CMK (cell line): ENCODE data around the gene AQP7.
"Not testable (repeated sequence)": the region's sequence is repeated elsewhere in the genome, so short reads cannot be mapped to it uniquely, and the experiment has no call there.

ENCODE experiments used
- DNase-seq: peaks from one replicate; pipeline ENCODE4 v3.0.0-alpha.2; 2010; ENCODE audit warnings: low read depth

AQP7 gene

DNA sequence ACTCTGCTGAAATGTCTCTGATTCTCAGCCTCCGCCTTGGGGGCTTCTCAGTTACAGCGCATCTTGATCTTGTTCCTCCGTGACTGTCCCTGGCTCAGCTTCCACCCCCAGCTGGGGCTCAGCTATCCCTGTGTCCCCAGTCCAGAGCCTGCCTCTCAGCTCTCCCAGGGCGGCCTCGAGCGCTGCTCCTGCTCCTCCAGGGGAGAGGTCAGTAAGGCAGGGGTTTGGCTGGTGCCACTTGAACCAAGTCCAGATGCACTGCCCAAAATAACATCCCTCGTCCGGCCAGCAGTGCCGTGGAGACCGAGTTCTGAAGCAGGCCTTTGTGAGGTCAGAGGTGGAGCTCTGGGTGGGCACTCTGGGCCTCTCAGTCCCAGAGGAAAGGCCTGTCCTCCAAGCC lies at the start of gene AQP7:
Gene AQP7, minus strand, starts transcription at position 198 of the 400 bp plus-strand sequence. CDS start 1,306 bp downstream, outside the sequence.
- not testable (repeated sequence) for DNase-seq

DNA sequence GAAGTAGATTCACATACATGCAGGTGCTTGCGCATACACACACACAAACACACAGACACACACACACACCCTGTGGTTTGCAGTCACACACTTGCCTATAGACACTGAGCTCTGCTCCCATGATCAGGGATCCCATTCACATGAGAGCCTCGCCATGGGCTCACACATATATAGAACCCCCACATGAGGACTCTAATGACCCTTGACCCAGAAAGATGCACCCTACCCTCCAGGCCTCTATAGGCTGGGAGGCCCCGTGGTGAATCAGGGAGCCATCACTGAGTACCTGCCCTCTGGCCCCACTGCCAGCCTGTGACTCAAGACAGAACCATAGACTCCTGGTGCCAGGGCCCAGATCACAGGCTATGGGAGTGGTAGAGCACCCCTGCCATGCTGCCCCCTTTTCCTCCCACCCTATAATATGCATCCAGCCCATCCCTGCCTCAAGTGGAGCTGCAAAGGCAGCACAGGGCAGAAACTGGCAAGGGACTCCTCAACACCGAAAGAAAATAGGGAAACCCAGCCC lies 48.3 kb upstream of the AQP7 start:
- no peak for DNase-seq

DNA sequence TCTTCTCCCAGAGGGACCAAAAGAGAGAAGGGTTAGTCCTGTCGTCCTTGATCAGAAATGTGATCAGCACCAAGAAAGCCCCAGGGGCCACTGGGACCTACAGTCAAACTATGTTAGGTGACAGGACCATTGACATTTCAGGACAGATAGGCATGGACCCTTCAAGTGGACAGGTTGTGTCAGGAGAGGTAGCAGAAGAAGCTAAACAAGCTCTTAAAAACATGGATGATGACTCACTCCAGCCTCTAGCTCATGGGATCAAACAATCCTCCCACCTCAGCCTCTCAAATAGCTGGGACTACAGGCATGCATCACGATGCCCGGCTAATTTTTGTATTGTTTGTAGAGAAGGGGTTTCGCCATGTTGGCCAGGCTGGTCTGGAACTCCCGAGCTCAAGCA lies 47.3 kb upstream of the AQP7 start:
- DNase-seq = no peak

DNA sequence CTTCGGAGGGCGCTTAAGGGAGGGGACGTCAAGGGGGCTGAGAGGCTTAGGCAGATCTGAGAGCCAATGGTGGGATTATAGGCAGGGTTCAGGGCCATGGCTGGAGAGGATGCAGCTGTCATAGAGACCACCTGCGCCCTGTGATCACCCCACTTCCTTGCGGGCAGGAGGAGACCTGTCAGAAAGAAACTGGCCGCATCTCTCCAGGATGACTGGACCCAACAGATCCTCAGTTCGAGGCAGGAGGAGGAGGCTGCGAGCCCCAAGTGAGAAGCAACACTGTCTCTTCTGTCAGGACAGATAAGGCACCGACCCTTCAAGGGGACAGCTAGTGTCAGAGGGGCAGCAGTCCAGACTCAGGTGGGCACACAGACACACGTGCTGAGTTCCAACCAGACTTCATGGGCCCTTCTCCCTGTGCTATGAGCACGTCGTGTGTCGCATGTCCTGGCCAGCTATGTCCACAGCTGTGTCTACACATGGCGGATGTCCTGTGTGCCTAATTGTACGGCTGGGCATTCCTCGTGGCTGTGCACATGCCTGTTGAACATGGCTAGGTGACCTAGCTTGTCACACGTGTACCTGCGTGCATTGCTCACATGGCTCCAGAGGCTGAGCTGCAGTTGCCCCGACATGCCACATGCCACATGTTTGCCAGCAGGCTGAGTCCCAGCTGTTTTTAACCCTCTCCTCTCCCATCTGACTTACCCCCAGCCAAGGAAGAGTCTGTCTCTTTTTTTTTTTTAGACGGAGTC lies 45.6 kb upstream of the AQP7 start:
- no peak for DNase-seq

DNA sequence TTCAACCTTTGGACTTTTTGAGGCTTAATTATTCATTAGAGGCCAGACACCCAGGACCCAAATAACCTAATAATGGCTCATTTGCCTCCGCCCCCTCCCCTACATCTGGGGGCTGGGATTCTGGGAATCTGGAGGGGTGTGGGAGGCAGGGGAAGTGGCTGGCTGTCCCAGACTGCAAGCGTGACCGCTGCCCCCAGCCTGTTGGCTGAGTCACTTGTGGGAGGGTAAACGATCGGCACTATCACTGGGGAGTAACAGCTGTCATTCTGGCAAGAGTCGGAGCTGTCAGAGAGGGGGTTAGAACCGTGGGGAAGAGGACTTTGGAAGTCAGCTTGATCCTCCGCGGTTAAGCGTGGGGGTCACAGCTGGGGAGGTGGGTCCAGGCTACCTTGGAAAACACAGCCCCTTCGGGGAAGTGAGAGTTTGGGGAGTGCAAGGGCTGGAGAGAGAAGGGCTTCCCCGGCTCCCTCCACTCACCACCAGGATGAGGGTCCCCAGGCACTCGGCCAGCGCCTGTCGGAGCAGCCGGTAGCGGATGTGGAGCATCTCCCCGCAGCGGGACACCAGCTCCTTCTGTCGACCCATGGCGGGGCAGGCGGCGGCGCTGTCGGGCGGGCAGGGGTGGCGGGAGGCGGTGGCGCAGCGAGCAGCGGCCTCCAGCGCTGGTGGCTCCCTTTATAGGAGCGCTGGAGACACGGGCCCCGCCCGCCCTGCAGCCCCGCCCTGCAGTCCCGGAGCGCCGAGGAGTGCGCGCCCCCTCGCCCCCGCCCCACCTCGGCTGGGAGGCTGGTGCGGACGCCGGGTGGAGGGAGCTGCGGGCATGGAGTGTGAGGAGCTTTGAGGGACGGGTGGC lies 44.8 kb upstream of the AQP7 start, which contains the start of gene AQP3:
Gene AQP3, minus strand, starts transcription at position 648 of the 853 bp plus-strand sequence. Its CDS starts 63 bp downstream, at position 585.
- peak; percentile 84 for DNase-seq

DNA sequence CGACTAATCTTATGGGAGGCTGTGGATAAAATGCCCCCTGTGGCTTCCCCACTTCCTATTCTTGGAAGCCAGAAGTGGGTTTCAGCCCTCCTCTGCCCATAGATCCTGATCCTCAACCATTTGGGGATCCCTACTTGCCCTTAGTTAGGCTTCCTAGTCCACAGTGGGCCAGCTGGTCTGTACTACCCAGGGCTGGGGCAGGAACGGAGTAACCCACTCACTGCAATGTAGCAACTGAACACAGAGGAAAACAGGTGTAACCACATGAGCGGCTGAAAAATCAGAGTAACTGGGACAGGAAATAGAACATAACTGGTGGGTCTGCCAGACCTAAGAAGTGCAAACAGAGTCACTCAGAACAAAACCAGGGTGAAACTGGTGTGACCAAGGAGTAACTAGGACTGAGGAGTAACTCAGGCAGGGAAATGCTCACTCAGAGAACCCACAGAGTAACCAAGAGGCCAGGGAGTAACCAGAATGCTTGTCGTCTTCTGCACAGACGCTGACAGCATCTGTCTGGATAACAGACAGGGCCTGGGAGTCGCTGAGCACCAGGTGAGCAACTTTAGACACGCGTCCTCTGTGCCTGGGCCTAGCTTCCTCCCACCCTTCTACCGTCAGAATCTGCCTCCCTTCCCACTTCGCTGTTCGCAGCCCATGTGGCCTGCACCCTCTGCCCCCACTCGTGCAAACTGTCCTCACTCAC lies 44.0 kb upstream of the AQP7 start:
- no peak for DNase-seq

DNA sequence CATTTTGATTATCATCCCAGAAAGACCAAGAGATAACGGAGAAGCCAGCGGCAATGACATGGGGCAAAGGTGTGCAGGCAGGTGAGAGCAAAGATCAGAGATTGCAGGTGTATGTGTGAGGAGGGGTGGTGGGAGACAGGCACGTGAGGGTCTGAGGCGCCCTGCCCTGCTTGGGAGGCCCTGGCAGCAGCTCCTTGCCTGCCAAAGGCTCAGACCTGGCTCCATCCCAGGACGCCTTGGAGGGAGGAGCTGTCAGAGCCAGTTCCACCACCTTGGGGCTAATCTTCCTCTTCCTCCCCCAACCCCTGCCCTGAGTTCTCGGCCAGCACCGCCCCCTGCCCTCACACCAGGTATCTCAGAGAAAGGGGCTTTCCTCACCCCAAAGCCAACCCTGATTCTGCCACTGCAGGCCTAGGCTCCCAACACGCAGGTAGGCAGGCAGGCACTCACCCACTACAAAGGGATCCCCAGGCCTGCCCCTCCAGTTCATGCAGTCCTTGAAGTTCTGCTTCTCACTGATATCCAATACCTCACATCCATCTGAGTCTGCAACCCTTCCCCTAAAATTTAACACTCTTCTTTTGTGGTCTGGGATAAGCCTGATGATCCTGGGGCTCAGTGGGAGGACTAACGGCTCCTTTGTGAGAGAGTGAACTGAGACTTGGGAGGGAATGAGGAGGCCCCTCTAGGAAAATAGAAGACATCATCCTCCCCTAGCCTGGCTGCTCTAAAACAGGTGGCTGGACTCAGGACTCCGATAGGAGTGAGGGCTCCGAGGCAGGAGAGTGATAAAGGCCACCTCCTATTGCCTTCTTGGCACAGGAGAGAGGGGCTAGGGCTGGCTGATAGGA lies 43.2 kb upstream of the AQP7 start:
- DNase-seq = peak; percentile 81

DNA sequence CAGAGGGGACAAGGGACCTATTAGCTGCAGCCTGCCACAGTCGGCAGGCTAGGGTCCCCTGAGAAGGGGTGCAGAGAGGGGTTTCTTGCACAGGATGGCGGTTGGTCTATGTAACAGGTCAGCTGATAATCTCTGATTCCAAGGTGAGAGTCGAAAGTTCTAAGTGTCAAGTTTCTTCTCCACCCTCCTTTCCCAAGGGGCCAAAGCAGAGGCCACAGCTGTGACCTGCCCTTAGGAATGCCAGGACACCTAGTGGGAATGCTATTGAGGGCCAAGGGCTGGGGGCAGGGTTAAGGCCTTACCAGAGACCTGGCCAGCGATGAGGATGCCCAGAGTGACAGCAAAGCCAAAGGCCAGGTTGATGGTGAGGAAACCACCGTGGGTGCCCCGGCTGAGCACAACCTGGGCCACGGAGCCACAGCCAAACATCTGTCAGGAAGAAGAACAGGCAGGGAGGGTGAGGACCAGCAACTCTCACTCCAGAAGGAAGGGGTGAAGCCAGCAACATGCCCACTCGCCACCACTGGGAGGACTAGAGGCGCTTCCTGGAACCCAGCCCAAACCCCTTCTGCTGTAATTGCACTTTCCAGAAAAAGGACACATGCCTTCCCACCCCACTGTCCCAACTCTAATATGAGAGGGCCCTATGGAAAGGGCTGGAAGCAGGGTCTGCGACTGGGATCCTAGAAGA lies 41.2 kb upstream of the AQP7 start:
- DNase-seq = no peak

DNA sequence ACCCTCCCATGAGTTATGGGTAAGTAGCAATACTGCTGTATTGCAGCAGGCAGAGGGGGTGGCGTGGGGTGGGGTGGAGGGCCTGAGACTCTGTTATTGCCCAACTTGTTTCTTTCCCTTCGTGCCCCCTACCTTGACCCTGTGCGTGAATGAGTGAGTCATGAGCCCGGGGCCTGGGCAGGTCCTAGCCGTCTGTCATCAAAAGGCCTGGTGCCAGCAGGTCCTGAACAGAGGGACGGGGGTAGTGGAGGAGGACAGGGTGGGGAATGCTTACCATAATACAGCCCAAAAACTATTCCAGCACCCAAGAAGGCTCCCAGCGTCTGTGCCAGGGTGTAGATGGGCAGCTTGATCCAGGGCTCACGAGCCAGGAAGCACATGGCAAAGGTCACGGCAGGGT lies 40.7 kb upstream of the AQP7 start:
- DNase-seq = no peak

DNA sequence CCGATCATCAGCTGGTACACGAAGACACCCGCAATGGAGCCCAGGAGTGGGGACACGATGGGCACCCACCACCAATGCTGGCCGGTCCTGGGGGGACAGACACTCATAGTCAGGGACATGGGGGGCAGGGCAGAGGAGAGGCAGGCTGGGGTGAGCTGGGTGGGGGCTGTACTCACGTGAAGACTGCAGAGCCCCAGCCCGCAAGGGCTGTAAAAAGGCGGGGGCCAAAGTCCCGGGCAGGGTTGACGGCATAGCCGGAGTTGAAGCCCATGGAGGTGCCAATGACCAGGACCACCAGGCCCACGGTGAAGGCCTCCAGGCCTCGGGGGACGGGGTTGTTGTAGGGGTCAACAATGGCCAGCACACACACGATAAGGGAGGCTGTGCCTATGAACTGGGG lies 39.8 kb upstream of the AQP7 start:
- DNase-seq = no peak

DNA sequence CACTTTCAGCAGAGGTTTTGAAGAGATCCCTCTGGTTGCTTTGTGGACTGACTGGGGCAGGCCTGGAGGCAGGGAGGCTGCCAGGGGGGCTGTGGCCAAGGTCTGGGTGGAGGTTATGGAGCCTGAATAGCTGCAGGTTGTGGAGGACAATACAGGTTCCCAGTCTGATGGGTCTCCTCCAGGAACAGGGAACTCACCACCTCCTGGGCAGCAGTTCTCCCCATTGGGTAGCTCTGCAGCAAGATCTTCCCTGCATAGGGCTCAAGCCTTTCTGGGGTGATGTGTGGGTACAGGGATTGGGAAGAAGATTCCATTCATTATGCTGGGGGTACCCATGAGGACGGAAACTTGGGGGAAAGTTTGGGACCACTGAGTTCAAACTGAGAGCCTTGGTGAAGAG lies 38.2 kb upstream of the AQP7 start:
- no peak for DNase-seq

DNA sequence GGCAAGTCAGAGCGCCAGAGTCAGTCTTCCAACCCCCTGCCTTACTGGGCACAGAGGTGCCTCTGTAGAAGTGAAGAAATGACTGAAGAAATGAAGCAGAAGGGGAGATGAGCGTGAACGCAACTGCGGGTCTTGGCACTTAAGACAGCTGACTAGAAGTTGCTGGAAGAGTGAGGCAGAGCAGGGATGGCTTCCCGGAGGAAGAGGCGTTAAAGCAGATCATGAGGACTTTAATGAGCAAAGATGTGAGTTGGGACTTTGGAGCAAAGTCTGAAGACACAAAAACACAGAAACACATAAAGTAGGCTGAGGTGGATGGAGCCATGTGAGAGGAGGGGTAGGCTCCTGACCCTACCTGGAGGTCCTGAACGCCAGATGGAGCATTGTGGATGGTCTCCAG lies 37.8 kb upstream of the AQP7 start:
- DNase-seq = no peak

DNA sequence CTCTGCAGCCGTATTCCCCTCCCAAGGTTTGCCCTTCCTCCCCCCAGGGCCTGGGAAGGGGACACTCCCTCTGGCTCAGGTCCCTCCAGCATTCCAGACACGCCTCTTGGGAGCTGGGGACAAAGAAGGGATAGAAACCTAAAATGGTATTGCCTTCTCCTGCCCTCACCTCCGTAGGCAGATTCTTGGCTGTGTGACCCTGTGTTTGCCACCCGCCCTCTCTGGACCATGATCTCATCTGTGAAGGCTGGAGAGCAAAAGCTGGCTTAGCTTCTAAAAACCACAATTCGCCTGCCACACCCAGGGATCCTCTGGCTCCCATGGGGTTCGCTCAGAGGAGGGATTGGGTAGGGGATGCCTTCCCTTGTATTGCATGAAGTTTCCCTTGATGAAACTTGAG lies 37.4 kb upstream of the AQP7 start:
- no peak for DNase-seq

DNA sequence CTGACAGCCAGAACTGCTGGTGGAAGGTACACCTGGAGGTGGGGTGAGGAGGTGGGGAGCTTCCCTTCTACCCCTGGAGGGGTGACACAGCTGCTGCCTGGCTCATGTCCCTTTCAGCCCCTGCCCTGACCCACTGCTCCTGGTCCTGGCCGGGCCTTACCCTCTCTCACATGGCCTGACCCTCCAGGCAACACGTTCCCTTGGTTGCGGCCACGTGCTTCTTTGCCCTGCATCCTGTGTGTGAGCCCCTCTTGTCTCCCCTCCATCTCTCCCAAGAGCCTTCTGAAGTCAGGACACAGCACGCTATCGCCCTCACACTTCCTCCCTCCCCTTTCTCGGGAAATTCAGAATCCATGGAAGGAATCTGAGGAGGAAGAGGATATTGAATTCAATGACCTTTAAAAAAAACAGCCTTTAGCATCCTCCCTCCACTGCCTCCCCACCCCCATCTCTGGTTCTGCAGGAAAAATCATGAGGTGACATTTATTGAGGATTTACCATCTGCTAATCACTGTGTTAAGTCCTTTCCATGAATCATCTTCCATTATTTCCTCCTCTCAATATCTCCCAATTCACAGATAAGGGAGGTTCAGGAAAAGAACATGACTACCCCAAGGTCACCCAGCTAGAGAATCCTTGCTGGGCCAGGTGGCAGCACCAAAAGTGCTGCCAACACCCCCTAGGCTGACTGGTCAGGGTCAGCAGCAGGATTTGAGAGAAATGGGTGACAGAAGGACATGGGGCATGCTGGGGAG lies 36.7 kb upstream of the AQP7 start:
- no peak for DNase-seq

DNA sequence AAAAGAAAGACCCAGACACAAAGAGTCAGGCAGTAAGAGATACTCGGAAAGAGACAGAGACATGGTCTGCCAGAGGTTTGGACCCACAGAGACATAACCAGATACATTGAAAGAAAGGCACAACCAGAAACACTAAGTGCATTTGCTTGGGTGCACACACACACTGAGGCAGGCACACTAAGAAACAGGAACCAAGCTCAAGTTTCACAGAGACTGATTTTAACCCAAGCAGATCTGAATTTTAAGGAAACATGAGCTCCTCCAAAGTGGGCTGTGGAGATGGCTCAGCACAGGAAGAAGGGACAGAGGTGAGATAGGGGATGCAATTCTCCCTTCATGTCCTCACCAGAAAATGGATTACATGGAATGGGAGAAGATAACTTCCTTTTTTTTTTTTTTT lies 35.5 kb upstream of the AQP7 start:
- DNase-seq = no peak

DNA sequence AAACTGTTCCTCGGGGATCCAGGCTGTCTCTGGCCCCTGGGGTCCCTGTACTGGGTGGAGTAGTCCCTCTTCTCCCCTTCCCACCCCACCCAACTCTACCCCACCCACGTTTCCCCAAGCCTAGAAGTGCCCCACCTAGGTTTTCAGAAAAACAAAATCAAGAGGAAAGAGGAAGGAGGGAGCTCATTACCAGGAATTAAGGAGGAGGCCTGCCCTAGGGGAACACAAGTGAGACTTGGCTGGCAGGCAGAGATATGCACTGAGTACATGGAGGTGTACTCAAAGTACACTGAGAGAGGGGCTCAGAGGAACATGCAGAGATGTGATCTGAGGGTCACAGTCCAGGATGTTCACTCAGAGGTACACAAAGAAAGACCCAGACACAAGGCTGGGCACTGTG lies 34.8 kb upstream of the AQP7 start:
- DNase-seq = no peak

DNA sequence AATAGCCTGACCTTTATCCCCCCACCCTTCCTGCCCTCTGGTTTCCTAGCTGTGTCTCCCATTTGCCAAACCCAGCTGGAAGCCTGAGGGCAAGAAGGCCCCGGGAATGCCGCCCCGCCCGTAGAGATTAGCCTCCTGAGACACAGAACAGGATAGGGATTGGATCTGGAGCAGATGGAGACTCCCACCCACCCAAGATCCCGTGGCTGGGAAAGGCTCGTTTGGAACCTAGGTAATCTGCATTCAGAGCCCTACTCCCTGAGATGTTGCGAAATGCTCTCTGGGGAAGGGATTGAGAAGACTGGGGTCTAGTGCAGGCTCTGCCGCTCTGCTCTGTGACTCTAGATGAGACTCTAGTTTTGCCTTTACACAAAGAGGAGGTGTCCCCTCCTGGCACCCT lies 34.1 kb upstream of the AQP7 start:
- DNase-seq = no peak

DNA sequence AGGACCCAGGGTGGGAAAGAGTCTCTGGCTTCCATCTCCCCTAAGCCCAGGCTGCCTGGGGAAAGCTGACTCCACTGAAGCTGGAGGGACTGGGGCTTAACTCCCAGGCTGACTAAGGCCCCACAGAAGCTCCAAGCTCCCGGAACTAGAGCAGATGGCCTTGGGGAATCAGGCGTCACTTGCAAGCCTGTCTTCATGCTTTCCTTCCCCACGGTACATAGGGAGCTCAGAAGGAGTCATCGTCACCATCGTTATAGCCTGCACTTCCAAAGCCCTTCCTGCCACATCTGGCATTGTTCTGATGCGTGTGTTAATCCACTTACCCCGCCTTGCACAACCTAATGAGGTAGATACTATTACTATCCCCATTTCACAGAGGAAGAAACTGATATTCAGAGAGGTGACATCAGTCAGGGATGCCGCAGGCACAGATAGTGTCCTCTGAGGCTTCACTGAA lies 33.5 kb upstream of the AQP7 start:
- DNase-seq = no peak

DNA sequence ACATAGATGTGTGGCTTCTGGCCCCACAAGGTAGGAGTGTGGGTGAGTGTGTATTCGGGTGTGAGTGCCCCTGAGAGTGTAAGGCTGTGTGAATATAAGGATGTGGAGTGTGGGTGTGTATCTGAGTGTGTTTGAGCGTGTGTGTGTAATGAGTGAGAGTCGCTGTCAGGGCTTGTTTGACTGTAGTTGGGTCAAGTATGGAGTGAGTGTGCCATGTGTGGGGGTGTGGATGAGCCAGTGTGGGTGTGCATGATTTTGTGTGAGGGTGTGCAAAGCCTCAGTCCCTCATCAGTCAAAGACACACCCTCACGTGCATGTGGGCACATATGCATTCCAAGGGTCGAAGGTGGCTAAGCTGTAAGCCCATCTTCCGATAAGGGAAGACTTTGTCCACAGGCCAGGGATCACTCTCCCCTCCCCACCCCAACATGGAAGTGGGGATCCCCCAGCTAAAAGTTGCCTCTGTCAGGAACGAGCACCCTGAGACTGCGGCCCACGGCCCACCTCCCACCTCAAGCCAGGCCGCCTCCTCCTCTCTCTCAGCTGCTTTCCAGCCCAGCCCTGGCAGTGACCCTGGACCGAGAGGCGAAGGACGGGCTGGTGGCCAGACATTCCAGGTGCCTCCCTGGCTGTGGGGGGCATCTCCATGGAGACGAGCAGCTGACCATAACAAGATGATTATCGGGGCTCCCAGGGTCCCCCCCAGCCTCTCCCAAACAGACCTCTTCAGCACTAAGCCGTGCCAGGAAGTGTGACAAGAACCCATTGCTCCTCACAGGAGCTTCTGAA lies 32.1 kb upstream of the AQP7 start:
- DNase-seq = no peak
